ENCODE results near the gene CUEDC1.

CUEDC1 gene

GRCh38 chr17:57892820-57893595, 62.2 kb downstream of the CUEDC1 start:
- DNase-seq, result no peak

- DNase-seq, result peak; percentile 79
Measured at GRCh38 chr17:57892146-57892819, 62.9 kb downstream of the CUEDC1 start.

- DNase-seq, result no peak
Measured at GRCh38 chr17:57890857-57891232, 64.4 kb downstream of the CUEDC1 start.

- DNase-seq, result no peak
Measured at GRCh38 chr17:57889892-57890856, 65.0 kb downstream of the CUEDC1 start.

GRCh38 chr17:57889252-57889651, 66.0 kb downstream of the CUEDC1 start:
- DNase-seq, result no peak

- no peak for DNase-seq
Measured at GRCh38 chr17:57888311-57889216, 66.6 kb downstream of the CUEDC1 start.

GRCh38 chr17:57887161-57887560, 68.1 kb downstream of the CUEDC1 start:
- DNase-seq, result no peak

- no peak for DNase-seq
Measured at GRCh38 chr17:57886020-57886419, 69.2 kb downstream of the CUEDC1 start.

- DNase-seq, result no peak
Measured at GRCh38 chr17:57885148-57885915, 69.9 kb downstream of the CUEDC1 start.

- DNase-seq, result no peak
Measured at GRCh38 chr17:57881783-57882351, 73.3 kb downstream of the CUEDC1 start.

GRCh38 chr17:57881143-57881542, 74.1 kb downstream of the CUEDC1 start:
- no peak for DNase-seq

GRCh38 chr17:57880086-57880456, 75.1 kb downstream of the CUEDC1 start:
- no peak for DNase-seq

- no peak for DNase-seq
Measured at GRCh38 chr17:57879437-57880085, 75.7 kb downstream of the CUEDC1 start.

- no peak for DNase-seq
Measured at GRCh38 chr17:57877803-57878377, 77.3 kb downstream of the CUEDC1 start.

- no peak for DNase-seq
Measured at GRCh38 chr17:57876866-57877237, 78.4 kb downstream of the CUEDC1 start.

- no peak for DNase-seq
Measured at GRCh38 chr17:57876023-57876865, 79.0 kb downstream of the CUEDC1 start.

- no peak for DNase-seq
Measured at GRCh38 chr17:57875290-57876022, 79.8 kb downstream of the CUEDC1 start.

Measured in COR-L47 (cell line).